AG09319 (cell line): ENCODE results near the gene TXNDC8.

Source experiments
- DNase-seq: peaks from one replicate; pipeline ENCODE4 v3.0.0-alpha.2; 2010; ENCODE audit warnings: low read depth; ENCODE audit errors: extremely low read depth
- CTCF ChIP-seq: IDR thresholded peaks from 2 replicates; pipeline ENCODE4 v1.5.1; 2011; ENCODE audit warnings: low read depth, mild to moderate bottlenecking, inconsistent platforms, low read length, moderate library complexity

Gene TXNDC8

DNA sequence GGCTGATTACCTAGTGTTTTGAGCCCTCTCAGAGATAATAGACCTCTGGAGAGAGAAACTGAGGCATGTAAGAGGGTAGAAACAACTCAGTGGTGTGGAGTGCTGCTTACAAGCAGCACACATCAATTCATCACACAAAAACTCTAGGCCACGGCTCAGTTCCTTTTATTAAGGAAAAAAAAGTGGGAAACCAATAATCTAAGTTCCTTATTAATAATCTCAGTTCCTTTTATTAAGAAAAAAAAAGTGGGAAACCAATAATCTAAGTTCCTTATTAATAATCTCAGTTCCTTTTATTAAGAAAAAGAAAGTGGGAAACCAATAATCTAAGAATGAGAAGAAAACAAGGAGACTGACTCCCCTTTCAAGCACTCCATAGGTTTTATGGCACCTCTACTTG lies 28.0 kb downstream of the TXNDC8 start:
- TF ChIP-seq CTCF: no peak
- DNase-seq: no peak

- DNase-seq: no peak
- no peak for TF ChIP-seq CTCF
These were observed 29.0 kb downstream of the TXNDC8 start for GRCh38 chr9:110308633-110309038.

DNA sequence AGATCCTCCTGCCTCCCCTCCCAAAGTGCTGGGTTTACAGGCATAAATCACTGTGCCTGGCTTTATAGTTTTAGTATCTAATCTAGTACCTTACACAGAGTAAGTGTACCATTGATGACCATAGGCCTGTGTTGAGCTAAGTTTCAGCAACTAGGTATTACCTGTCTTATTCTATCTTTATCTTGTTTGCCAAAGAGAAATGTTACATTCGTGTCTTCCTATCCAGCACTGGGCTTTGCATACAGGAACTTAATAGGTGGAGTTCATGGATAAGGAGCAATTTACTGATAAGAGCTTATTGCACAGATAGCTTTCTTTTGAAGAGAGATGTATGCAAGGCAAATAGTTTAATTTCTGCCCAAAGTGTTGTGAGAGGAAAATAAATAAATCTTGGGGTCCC lies 30.5 kb downstream of the TXNDC8 start:
- TF ChIP-seq CTCF: no peak
- DNase-seq: no peak

DNA sequence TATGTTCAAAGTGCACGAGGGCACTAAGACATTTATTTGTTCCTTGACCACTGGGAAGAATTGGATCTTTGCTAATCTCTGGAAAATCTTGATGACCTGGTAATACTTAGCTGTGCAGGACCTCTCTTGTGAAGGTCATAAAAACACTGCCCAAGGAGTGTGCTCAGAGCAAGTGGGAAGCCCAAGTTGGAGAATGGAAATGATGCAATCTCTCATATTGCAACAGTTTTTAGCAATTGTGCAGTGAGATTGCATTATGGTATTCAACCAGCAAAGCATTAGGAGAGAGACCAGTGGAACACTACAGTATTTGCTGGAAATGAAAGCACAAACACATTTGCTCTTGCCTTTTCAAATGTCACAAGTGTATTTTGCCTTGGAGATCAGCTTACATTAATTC lies 34.5 kb downstream of the TXNDC8 start:
- peak; percentile 30 for DNase-seq
- no peak for TF ChIP-seq CTCF

- no peak for TF ChIP-seq CTCF
- DNase-seq: no peak
These were observed 39.5 kb downstream of the TXNDC8 start for GRCh38 chr9:110298043-110298605.

- DNase-seq: no peak
- TF ChIP-seq CTCF: no peak
These were observed 44.4 kb downstream of the TXNDC8 start for GRCh38 chr9:110293248-110293647.

- no peak for TF ChIP-seq CTCF
These were observed 45.6 kb downstream of the TXNDC8 start for GRCh38 chr9:110291921-110292557.

More at GRCh38 chr9:110291921-110292557, 45.6 kb downstream of the TXNDC8 start:
- DNase-seq: no peak
